Measurements from ENCODE around the gene PHLDA1.

- TF ChIP-seq EZH2 (IDR thresholded peaks at IDR 0.05; ENCODE audit: insufficient read depth, poor library complexity, severe bottlenecking): no peak
- no peak for TF ChIP-seq EZH2phosphoT487 (IDR thresholded peaks at IDR 0.05; ENCODE audit: insufficient read depth, low read depth)
Observed at GRCh38 chr12:76049575-76050251, 18.1 kb upstream of the PHLDA1 start.

Data from GM23248 (cell line).